GM06990 (cell line): Measurements from ENCODE around the gene KMO.

Experiments used
- DNase-seq: peaks from one replicate; pipeline ENCODE4 v3.0.0-alpha.2; 2011; ENCODE audit not compliant: insufficient read length; ENCODE audit errors: extremely low read depth
- H3K27me3 ChIP-seq: replicated peaks from 2 replicates; pipeline ENCODE4 v1.6.0; 2011; ENCODE audit warnings: low read length; ENCODE audit not compliant: control insufficient read depth, insufficient read depth
- H3K36me3 ChIP-seq: 2 replicates; pipeline ENCODE4 v1.5.1; 2011; ENCODE audit warnings: low read length; ENCODE audit not compliant: control insufficient read depth, insufficient read depth
- H3K4me3 ChIP-seq: replicated peaks from 2 replicates; pipeline ENCODE4 v1.5.1; 2011; ENCODE audit warnings: low read depth, mild to moderate bottlenecking, control low read depth, low read length
- CTCF ChIP-seq: IDR thresholded peaks from 2 replicates; pipeline ENCODE4 v1.5.1; 2011; ENCODE audit warnings: low read length, control low read depth, mild to moderate bottlenecking, inconsistent platforms; ENCODE audit not compliant: insufficient read depth, poor library complexity, severe bottlenecking

Gene KMO

DNA sequence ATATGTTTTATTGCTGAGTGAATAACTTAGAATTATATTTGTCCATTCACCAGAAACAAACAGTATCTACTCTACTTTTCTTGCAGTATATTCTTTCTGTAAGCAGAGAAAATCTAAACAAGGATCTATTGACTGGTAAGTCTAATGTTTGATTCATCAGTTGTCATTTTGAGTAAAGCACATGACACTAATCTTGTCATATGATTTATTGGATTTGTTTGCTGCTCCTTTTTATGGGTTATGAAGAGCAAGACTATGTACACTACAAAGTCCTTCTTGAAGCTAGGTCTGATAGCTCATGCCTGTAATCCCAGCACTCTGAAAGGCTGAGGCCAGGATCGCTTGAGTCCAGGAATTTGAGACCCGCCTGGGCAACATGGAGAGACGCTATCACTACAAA is 23.3 kb downstream of the KMO start:
- H3K4me3 ChIP-seq = no peak overlapping the region
- no peak for TF ChIP-seq CTCF
- H3K36me3 ChIP-seq = no peaks in the 10 kb centered on the region; the same call in 1 of the 2 replicates
- no peak for DNase-seq
- H3K27me3 ChIP-seq = no peaks in the 10 kb centered on the region

DNA sequence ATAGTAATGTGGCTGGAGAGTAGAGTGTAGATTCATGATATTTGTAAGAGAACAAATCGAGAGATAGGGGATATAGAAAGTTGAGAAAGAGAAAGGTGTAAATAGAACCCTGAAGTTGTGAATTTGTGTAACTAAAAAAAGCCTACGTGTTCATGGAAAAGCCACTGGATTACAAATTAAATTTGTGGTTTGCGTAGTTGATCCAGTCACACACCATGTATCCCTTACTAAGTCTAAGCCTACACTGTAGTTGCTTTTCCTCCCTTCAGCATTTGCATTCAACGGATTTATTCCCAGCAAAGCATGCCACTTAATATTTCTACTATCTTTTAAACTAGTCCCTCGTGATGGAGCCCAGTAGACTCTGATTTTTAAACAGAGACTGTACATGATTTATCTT is 24.9 kb downstream of the KMO start:
- Histone ChIP-seq H3K4me3 (no peak overlapping the region), H3K36me3 (no peaks in the 10 kb centered on the region; the same call in 1 of the 2 replicates), H3K27me3 (no peaks in the 10 kb centered on the region)
- DNase-seq = no peak
- no peak for TF ChIP-seq CTCF

DNA sequence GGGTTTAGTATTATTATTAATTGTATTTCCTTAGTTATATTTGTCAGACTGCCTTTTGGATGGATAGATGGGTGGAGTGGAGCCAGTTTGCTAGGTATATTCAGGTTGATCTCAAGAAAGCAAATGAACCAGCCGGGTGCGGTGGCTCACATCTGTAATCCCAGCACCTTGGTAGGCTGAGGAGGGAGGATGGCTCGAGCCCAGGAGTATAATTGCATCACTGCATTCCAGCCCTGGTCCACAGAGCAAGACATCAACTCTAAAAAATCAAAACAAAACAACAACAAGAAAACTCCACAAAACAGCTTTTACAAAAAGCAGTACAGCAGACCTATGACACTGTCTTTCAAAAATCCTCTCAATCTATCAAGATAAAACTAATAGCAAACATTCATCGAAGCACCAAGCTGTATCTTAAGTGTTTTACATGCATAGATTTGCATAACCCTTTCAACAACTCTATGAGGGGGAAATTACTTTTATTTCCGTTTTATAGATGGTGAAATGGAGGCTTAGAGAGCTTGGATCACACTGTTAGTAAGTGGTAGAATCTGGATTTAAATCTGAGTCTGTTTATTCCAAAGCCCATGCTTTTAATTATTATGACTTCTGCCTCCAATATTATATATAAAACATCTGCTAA is 25.5 kb downstream of the KMO start:
- H3K4me3 ChIP-seq = no peak overlapping the region
- peaks cover 3% of the 10 kb centered on the region for H3K36me3 ChIP-seq
- TF ChIP-seq CTCF = no peak
- H3K27me3 ChIP-seq = no peaks in the 10 kb centered on the region
- no peak for DNase-seq

- DNase-seq = no peak
- TF ChIP-seq CTCF = no peak
- peaks cover 4% of the 10 kb centered on the region for H3K36me3 ChIP-seq
Measured at GRCh38 chr1:241560146-241560848, 28.1 kb downstream of the KMO start.

GRCh38 chr1:241560849-241561187 is 28.6 kb downstream of the KMO start:
- no peak overlapping the region for H3K4me3 ChIP-seq
- H3K27me3 ChIP-seq = no peaks in the 10 kb centered on the region
- DNase-seq = no peak
- peaks cover 6% of the 10 kb centered on the region for H3K36me3 ChIP-seq
- no peak for TF ChIP-seq CTCF

More at GRCh38 chr1:241560146-241560848, 28.1 kb downstream of the KMO start:
- no peaks in the 10 kb centered on the region for H3K27me3 ChIP-seq
- no peak overlapping the region for H3K4me3 ChIP-seq
